ENCODE results near the gene SAMD11.
A peak's percentile ranks its signal among the peaks of the same experiment; 100 is the strongest.
"Not testable (repeated sequence)": the region's sequence is repeated elsewhere in the genome, so short reads cannot be mapped to it uniquely, and the experiment has no call there.

The SAMD11 gene

GRCh38 chr1:978835-979743 is 55.4 kb downstream of the SAMD11 start:
- DNase-seq (ENCODE audit: low read depth): no peak

- DNase-seq (ENCODE audit: low read depth): no peak
Observed at GRCh38 chr1:979744-980072, 56.0 kb downstream of the SAMD11 start.

GRCh38 chr1:980137-980571 is 56.4 kb downstream of the SAMD11 start:
- DNase-seq (ENCODE audit: low read depth): no peak

DNA sequence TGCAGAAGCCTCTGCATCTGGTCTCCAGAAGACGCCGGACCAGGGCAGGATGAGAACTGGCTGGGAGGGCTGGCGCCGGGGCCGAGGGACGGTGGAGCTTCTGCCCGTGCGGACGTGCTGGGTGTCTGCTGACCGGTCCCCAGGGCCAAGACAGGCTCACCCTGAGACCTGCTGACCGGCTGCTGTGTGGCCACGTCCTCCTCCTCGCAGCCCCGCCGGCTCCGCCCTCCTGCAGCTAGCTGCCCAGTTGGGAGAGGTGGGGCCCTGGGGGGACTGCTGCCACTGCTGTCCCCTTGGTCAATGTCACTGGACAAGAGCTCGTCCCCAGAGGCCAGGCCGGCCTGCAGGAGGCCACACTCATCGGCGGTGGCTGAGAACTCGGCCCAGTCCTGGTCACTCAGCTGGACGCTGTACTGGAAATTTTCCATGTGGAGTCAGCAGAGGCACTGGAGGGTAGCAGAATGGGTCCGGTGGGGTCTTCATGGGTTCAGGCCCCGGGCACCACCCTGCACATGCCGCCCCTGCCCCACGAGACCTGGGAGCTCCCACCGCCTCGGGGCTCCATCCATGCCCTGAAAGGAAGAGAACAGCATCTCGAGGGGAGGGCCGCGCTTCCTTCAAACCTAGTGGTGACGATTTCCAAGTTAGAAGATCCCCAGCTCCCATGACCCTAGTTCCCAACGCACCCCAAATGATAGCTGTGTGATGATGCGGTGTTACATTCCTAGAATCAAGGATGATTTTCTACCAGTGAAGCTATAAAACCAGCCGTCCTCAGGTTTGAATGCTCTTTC is 57.1 kb downstream of the SAMD11 start:
- DNase-seq (ENCODE audit: low read depth): no peak

DNA sequence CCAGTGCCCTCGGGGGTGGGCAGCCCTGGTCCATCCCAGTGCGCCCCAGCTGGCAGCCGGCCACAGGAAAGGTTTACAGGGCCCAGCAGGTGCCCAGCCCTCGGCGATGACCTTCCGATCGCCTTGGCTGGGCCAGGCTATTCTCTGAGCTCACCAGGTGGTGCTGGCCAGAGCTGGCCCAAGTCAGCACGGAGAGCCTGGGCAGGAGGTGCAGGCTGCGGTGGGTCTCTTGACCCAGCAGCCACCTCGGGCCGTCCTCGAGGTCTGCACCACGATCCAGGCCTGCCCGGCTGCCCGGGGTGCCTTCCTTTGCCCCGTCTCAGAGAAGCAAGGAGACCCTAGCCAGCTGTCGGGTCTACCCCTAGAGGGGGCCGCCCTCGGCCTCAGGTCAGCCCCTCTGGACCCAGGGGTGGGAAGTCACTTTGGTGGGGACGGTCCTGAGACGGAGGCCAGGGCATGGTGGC is 57.8 kb downstream of the SAMD11 start:
- DNase-seq (ENCODE audit: low read depth): no peak

DNA sequence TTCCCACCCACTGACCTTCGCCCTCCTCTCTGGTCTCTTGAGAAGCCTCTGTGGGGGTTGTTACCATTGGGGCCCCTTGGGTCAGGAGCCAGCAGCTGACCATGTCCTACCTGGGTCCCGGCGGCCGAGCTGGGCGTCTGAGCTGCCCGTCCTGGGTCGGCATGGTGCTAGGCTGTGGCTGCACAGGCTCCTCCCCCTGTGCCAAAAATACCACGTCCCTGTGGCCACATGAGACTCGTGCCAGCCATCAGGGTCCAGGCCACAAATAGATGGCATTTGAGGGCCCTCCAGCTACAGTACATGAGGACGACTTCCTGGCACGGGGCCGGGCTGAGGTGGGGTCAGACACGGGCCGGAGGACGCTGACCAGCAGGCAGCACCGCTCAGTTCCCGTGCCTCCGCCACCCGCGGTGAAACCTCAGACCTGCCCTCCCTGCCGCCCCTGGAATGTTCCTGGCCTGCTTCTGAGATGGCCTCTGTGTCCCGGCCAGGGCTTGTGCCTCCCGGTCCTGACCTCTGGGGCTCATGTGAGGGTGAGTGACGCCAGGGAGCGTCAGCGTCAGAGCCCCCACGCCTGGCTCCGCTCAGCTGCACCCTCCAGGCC is 58.3 kb downstream of the SAMD11 start, which contains the start of gene PERM1:
Gene PERM1, minus strand, starts transcription at position 139 of the 604 bp plus-strand sequence. CDS start 1,064 bp downstream, outside the sequence.
- DNase-seq (ENCODE audit: low read depth): no peak

DNA sequence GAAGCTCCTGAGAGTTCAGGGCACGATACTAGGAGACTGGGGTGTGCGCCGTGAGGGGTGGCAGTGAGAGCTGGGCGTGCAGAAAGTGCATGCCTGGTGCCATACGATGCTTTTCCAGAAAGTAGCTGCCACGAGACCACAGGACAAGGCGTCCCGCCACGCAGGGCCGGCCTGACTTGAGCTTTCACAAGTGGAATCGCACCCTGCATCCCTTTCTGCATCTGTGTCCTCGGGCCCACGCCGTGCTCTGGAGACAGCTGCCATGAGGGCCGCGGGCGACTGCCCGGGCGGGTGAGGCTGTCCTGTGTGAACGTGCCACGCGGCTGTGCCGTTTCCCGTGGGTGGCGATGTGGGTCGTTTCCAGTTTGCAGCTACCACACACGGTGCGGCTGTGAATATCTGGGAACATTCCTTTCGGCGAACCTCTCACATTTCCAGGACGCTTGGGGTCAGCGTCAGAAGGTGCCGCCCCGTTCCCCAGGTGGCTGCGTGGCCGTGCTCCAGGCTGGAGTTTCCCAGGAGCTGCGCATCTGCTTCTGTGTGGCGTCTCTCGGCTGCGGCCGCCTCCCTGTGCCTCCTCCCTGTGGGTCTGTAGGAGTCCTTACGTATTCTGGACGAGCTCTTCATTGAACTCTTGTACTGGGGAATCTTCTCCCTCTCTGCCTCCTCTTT is 59.2 kb downstream of the SAMD11 start:
- no peak for DNase-seq (ENCODE audit: low read depth)

- DNase-seq (ENCODE audit: low read depth): peak; percentile 39
Observed at GRCh38 chr1:983798-984475, 60.2 kb downstream of the SAMD11 start.

DNA sequence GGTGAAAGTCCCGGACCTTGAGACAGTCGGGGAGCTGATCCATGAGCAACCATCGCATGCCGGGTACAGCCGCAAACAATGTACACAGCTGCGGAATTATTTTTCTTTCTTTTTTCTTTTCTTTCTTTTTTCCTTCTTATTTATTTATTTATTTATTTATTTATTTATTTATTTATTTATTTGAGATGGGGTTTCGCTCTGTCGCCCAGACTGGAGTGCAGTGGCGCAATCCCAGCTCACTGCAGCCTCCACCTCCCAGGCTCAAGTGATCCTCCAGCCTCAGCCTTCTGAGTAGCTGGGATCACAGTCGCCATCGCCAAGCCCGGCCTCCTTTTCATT is 60.7 kb downstream of the SAMD11 start:
- DNase-seq (ENCODE audit: low read depth): no peak

- DNase-seq (ENCODE audit: low read depth): no peak
Observed at GRCh38 chr1:985126-985525, 61.4 kb downstream of the SAMD11 start.

GRCh38 chr1:988061-988460 is 64.3 kb downstream of the SAMD11 start:
- DNase-seq (ENCODE audit: low read depth): not testable (repeated sequence)

DNA sequence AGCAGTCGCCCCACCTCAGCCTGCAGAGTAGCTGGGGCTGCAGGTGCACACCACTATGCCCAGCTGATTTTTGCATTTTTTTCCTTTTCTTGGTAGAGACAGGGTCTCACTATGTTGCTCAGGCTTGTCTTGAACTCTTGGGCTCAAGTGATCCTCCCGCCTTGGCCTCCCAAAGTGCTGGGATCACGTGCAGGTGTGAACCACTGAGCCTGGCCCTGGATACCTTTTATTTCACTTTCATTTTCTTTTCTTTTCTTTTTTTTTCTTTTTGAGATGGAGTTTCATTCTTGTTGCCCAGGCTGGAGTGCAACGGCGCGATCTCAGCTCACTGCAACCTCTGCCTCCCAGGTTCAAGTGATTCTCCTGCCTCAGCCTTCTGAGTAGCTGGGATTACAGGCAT is 67.6 kb downstream of the SAMD11 start:
- not testable (repeated sequence) for DNase-seq (ENCODE audit: low read depth)

GRCh38 chr1:991895-992294 is 68.2 kb downstream of the SAMD11 start:
- no peak for DNase-seq (ENCODE audit: low read depth)

- DNase-seq (ENCODE audit: low read depth): no peak
Observed at GRCh38 chr1:992362-992761, 68.6 kb downstream of the SAMD11 start.

DNA sequence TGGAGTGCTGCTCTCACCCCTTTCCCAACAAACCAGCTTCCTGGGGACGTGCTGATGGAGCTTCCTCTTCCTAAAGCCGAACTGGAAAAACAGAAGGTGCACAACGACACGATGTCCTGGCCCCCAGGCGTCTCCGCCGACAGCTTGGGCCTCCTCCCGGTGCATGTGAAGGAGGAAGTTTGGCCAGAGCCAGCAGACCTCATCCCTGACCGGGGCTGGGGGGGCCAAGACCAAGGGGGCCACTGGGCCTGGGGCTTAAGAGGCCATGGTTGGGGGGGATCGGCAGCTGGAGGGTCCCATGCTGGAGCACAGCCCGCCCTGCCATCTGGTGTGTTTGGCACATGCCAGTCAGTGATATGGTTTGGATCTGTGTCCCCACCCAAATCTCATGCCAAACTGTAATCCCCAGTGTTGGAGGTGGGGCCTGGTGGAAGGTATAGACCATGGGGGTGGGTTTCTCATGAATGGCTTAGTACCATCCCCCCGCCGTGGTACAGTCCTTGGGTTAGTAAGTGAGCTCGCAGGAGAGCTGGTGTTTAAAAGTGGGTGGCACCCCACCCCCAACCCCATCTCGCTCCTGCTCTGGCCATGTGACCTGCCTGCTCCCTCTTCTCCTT is 69.8 kb downstream of the SAMD11 start:
- DNase-seq (ENCODE audit: low read depth): no peak

Measured in stimulated activated CD8-positive, alpha-beta memory T cell treated with anti-CD3 and anti-CD28 coated beads, Interleukin-12 subunit alpha, Interleukin-12 subunit beta, amount 100 ng/mL, for 4 hours (primary cell).